GM13977 (cell line): ENCODE measurements around the gene SENP6.

Experiments
- DNase-seq: peaks from one replicate; pipeline ENCODE4 v3.0.0; 2012; ENCODE audit warnings: low spot score
- in situ Hi-C: fragments of 300-500 bp; cut with MboI; formaldehyde crosslinking; loops from one replicate; pipeline ENCODE4 v1.12.0; 2022; ENCODE audit warnings: low sequenced_read_pairs, low pct_unique_long_range_greater_than_20kb, mixed read lengths, inconsistent platforms; ENCODE audit not compliant: unreplicated experiment
- TF ChIP-seq, protein P1 (sequence below): IDR thresholded peaks from 2 replicates; pipeline ENCODE4 v1.5.1; 2012; ENCODE audit warnings: mild to moderate bottlenecking, control low read depth; ENCODE audit not compliant: insufficient read depth; ENCODE audit errors: extremely low read depth, missing control alignments

The SENP6 gene

DNA sequence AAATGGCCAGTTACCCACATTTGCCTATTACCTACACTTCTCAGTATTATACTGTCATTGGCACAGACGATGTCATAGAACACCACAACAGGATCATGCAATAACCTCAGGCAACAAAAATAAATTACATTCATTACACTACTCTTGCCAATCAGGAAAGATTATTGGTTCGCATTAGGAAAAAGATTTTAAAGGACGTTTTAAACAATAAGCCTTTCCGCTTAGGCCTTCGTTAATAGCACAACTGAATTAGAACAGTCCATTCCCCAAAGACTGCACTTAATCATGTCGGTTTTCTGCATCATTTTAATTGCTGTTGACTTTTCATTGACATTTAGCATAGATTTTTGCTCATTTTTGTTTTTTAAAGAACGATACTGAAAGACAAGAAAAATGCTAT, 912 bp upstream of the SENP6 start:
- DNase-seq = no peak
- in situ Hi-C loops = no loop called here
- TF ChIP-seq, protein P1, sequence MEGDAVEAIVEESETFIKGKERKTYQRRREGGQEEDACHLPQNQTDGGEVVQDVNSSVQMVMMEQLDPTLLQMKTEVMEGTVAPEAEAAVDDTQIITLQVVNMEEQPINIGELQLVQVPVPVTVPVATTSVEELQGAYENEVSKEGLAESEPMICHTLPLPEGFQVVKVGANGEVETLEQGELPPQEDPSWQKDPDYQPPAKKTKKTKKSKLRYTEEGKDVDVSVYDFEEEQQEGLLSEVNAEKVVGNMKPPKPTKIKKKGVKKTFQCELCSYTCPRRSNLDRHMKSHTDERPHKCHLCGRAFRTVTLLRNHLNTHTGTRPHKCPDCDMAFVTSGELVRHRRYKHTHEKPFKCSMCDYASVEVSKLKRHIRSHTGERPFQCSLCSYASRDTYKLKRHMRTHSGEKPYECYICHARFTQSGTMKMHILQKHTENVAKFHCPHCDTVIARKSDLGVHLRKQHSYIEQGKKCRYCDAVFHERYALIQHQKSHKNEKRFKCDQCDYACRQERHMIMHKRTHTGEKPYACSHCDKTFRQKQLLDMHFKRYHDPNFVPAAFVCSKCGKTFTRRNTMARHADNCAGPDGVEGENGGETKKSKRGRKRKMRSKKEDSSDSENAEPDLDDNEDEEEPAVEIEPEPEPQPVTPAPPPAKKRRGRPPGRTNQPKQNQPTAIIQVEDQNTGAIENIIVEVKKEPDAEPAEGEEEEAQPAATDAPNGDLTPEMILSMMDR = no peak

DNA sequence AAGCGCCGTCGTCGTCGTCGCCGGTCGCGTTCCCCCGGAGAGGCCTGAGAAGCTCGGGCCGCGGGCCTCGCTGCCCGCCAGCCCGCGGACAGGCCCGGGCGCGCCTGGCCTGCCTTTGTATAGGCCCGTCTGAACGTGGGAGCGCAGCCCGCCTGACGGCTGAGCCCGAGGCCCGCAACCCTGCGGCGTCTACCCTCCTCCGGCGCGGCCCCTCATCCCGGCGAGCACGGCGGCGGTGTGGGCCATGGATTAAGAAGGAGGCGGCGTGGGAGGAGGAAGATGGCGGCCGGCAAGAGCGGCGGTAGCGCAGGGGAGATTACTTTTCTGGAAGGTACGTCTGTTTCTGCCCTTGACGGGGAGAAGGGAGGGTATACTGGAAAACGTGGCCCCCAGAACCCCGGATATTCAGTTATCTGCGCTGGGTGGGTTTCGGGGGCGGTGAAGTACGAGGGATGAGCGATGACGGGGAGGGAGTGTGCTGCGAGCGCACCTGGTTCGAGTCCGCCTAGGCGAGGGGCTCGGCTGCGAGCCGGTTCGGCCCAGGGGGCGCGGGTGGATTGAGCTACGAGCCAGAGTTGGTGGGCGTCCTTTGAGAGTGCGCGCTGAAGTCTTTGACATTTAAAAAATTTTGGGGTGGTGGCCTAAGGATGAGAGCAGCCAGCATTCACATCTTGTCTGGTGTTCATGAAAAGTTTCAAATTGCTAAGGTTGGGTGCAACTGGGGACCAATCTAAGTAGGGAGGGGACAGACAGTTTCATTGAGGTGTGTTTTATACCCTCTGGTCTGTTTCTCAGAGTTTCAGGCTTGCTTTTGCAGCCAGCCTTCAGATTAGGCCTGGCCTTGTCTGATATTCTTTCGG, 796 bp downstream of the SENP6 start:
- TF ChIP-seq, protein P1 = no peak
- peak; percentile 44 for DNase-seq
- in situ Hi-C loops = no loop called here

DNA sequence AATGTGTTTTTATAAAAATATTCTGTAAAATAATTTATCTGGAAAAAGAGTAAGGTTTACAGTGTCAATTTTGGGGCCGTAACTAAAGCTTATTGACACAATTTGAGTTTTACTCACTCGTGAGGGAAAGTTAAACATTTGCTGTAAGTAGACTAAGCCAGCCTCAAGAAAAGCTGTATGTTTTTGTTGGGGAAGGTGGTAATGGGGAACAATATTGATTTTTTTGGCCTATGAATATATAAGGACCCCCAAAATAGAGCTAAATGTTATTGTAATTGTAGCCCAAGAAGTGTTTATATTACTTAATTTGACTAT, 1.4 kb downstream of the SENP6 start:
- DNase-seq = no peak
- in situ Hi-C loops = no loop called here
- TF ChIP-seq, protein P1 = no peak

DNA sequence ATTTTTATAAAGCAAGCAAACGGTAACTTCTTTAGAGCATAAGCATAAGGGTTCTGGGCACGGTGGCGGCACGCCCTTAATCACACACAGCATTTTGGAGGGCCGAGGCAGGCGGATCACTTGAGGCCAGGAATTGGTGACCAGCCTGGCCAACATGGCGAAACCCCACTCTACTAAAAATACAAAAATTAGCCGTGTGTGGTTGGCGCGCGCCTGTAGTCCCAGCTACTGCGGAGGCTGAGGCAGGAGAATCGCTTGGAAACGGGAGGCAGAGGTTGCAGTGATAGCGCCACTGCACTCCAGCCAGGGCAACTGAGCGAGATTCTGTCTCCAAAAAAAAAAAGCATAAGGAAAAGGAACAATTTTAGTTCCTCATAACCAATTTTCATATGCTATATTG, 2.6 kb downstream of the SENP6 start:
- in situ Hi-C loops = no loop called here
- no peak for DNase-seq
- TF ChIP-seq, protein P1 = no peak

DNA sequence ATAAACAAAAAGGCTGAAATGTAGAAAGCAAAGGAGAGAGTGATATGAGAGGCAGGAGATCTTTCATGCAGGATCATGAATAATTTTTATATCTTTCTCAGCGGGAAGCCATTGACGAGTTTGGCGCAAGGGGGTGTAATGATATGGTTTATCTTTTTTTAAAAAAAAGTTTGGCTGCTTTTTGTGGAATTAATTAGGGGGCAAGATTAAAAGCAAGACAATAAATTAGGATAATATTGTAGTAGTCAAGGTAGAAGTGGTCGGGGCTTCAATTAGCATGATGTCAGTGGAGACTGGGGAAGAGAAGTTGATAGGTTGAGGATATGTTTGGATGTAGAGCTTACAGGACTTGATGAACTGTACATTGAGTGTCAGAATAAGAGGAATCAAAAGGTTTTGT, 4.0 kb downstream of the SENP6 start:
- no peak for DNase-seq
- TF ChIP-seq, protein P1 = no peak
- in situ Hi-C loops = no loop called here

DNA sequence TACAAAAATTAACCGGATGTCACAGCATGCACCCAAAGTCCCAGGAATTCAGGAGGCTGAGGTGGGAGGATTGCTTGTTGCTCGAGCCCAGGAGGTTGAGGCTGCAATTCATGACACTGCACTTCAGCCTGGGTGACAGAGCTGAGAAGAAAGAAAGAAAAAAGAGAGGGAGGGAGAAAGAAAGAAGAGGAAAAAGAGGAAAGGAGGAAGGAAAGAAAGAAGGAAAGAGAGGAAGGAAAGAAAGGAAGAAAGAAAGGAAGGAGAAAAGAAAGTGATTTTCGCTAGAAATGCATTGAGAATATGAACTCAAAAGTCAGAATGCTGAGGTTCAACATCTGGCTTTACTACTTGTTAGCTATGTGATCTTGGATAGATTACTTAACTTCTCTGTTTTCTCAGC, 6.6 kb downstream of the SENP6 start:
- no peak for DNase-seq
- in situ Hi-C loops = no loop called here
- TF ChIP-seq, protein P1 = no peak
